Ishikawa (cell line): Measurements from ENCODE around the gene CD200R1.

Experiments
- CEBPB ChIP-seq: IDR thresholded peaks from 2 replicates; pipeline ENCODE4 v1.6.1; 2012
- CREB1 ChIP-seq: IDR thresholded peaks from 2 replicates; pipeline ENCODE4 v1.6.1; 2012; ENCODE audit warnings: low read depth
- EGR1 ChIP-seq: IDR thresholded peaks from 2 replicates; pipeline ENCODE4 v1.6.1; 2012
- EP300 ChIP-seq: IDR thresholded peaks from 2 replicates; pipeline ENCODE4 v1.6.1; 2012; ENCODE audit warnings: borderline replicate concordance
- FOXM1 ChIP-seq: IDR thresholded peaks from 2 replicates; pipeline ENCODE4 v1.6.1; 2012; ENCODE audit warnings: low read depth, borderline replicate concordance
- MAX ChIP-seq: IDR thresholded peaks from 2 replicates; pipeline ENCODE4 v1.6.1; 2012
- NFIC ChIP-seq: IDR thresholded peaks from 2 replicates; pipeline ENCODE4 v1.6.1; 2012
- RAD21 ChIP-seq: IDR thresholded peaks from 2 replicates; pipeline ENCODE4 v1.6.1; 2012; ENCODE audit warnings: low read depth
- REST ChIP-seq: IDR thresholded peaks from 2 replicates; pipeline ENCODE4 v1.6.1; 2012; ENCODE audit warnings: low read depth, mild to moderate bottlenecking
- TAF1 ChIP-seq: IDR thresholded peaks from 2 replicates; pipeline ENCODE4 v1.6.1; 2012; ENCODE audit warnings: low read depth, mild to moderate bottlenecking
- TCF12 ChIP-seq: IDR thresholded peaks from 2 replicates; pipeline ENCODE4 v1.6.1; 2012; ENCODE audit warnings: low read depth
- TEAD4 ChIP-seq: IDR thresholded peaks from 2 replicates; pipeline ENCODE4 v1.6.1; 2012
- USF1 ChIP-seq: IDR thresholded peaks from 2 replicates; pipeline ENCODE4 v1.6.1; 2012
- YY1 ChIP-seq: IDR thresholded peaks from 2 replicates; pipeline ENCODE4 v1.6.1; 2012; ENCODE audit warnings: low read depth
- ZBTB7A ChIP-seq: IDR thresholded peaks from 2 replicates; pipeline ENCODE4 v1.6.1; 2012; ENCODE audit warnings: low read depth

Gene CD200R1

GRCh38 chr3:112995800-112996199 is 20.9 kb upstream of the CD200R1 start:
- TF ChIP-seq RAD21 (no peak), FOXM1 (no peak), EP300 (no peak), CREB1 (no peak), ZBTB7A (no peak), REST (no peak), NFIC (no peak), TCF12 (no peak), MAX (no peak), USF1 (no peak), CEBPB (no peak), TAF1 (no peak), YY1 (no peak), TEAD4 (no peak), EGR1 (no peak)

- 0 out of 2 replicates have a peak, but pooled peaks have one; percentile 15 for TF ChIP-seq EP300
- peak; percentile 46; the same call in 1 of the 2 replicates for TF ChIP-seq CREB1
- TF ChIP-seq CEBPB = no peak; the same call in 1 of the 2 replicates
- no peak; the same call in 1 of the 2 replicates for TF ChIP-seq NFIC
- peak; percentile 81 for TF ChIP-seq MAX
- peak; percentile 89 for TF ChIP-seq TAF1
- peak; percentile 92 for TF ChIP-seq YY1
- 0 out of 2 replicates have a peak, but pooled peaks have one; percentile 17 for TF ChIP-seq USF1
These were observed 16.0 kb upstream of the CD200R1 start, which contains the start of gene GTPBP8 for GRCh38 chr3:112990672-112991602. Gene GTPBP8 (plus strand): TSS chr3:112990984. CDS start chr3:112991000, 16 bp downstream.

- TF ChIP-seq TCF12 (no peak), CREB1 (no peak), RAD21 (no peak), NFIC (no peak), EGR1 (no peak), TEAD4 (no peak), YY1 (no peak)
These were observed 12.9 kb upstream of the CD200R1 start for GRCh38 chr3:112987710-112988334.

- TF ChIP-seq CEBPB (no peak), CREB1 (no peak), YY1 (no peak), TAF1 (no peak), NFIC (peak; percentile 84), MAX (no peak), USF1 (no peak), TCF12 (no peak)
These were observed 9.6 kb upstream of the CD200R1 start for GRCh38 chr3:112984485-112984884.

- TF ChIP-seq RAD21 = no peak
- no peak for TF ChIP-seq TCF12
- no peak for TF ChIP-seq REST
- no peak for TF ChIP-seq TEAD4
- TF ChIP-seq MAX = no peak
- TF ChIP-seq EGR1 = no peak
- TF ChIP-seq FOXM1 = no peak
- no peak for TF ChIP-seq USF1
- no peak for TF ChIP-seq CREB1
- no peak for TF ChIP-seq TAF1
- no peak for TF ChIP-seq CEBPB
- no peak for TF ChIP-seq EP300
- TF ChIP-seq ZBTB7A = no peak
- no peak for TF ChIP-seq YY1
- no peak for TF ChIP-seq NFIC
These were observed 7.8 kb upstream of the CD200R1 start for GRCh38 chr3:112982710-112983109.
